ENCODE results near the gene MLXIP. TPM values are rescaled to one million over a fixed set of nuclear protein-coding genes. Genes with fewer than 3 reads are reported as not detected.

MLXIP gene
- total and polyA plus RNA-seq, 2 of the 8 experiments (the other 6 are each of a cell fraction or from before 2014, with no cell fraction given) = 5.5 to 40.5 TPM

DNA sequence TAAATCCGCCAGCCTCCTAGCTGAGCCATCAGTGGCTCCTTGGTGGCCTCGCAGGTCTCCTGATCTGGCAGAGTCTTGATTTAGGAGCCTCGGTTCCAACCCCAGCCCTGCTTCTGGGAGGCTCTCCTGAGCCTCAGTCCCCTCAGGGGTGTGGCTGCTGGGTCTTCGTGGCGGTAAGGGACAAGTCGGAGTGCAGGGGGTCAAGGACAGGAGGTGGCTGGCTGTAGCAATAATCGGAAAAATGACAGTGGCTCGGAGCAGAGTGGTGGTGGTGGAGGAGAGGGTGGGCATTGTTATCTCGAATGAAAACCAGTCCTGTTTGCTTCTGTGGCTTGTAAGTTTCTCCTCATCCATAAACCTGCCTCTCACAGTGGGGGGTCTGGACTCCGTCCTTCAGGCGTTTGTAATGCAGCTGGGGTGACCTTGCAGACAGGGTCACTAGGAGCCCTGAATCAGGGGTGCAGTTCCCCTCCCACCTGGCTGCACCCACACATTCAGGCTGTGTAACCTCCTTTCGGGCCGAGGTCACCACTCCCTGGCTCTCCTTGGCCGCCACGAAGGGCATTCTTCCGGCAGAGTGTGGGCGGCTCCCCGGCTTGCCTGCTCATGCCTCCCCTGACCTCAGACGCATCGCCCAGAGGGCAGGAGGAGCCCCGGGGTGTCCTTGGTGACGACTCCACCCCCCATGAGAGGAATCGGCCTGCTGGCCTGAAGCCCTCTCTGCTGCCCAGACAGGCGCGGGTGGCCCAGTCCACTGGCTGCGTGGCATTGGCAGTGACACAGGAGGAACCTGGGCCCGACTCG is 48.7 kb upstream of the MLXIP start:
- no peak overlapping the region for H4K91ac ChIP-seq (replicated peaks; ENCODE audit: insufficient read length, low read length)
- no peak overlapping the region for H2AK5ac ChIP-seq (ENCODE audit: low read depth, low read length)
- no peak overlapping the region; the same call in 1 of the 2 replicates for H2BK5ac ChIP-seq (ENCODE audit: low read depth, low read length)
- H2BK120ac ChIP-seq (replicated peaks; ENCODE audit: low read depth, low read length) = no peak overlapping the region
- H3K4me3 ChIP-seq (ENCODE audit: extremely low read depth in 1 of 4, insufficient read depth in 2 of 4, low read depth in 3 of 4, low read length in 4 of 4) = no peak overlapping the region
- FAIRE-seq (no peak), DNase-seq (ENCODE audit: low read depth in 1 of 2, low spot score in 2 of 2) (no peak)
- no peak overlapping the region for H3K9ac ChIP-seq (replicated peaks in 1 of 4; ENCODE audit: extremely low read depth in 1 of 4, low read depth in 3 of 4, low read length in 3 of 4)
- H3K9me3 ChIP-seq (ENCODE audit: insufficient read depth in 2 of 2, low read depth in 1 of 2, low read length in 1 of 2) = no peaks in the 10 kb centered on the region
- H2AFZ ChIP-seq (ENCODE audit: low read length) = no peak overlapping the region
- no peak overlapping the region for H3K27ac ChIP-seq (ENCODE audit: low read depth, low read length)
- H2BK20ac ChIP-seq (ENCODE audit: low read length) = no peak overlapping the region; the same call in 1 of the 2 replicates
- H3K36me3 ChIP-seq (ENCODE audit: control insufficient read depth in 2 of 4, insufficient read depth in 4 of 4, low read length in 3 of 4) = no peaks in the 10 kb centered on the region
- H4K5ac ChIP-seq (ENCODE audit: insufficient read length, low read depth, low read length) = no peak overlapping the region
- no peak overlapping the region for H3K18ac ChIP-seq (ENCODE audit: extremely low read depth, low read length)
- H3K14ac ChIP-seq (ENCODE audit: insufficient read length) = no peak overlapping the region
- 86% methylated on average over 28 of the region's 28 CpGs; no CpG with 5 or more reads in 1 of the 2 experiments for WGBS, 2 experiments (ENCODE audit: extremely low coverage in 1 of 2, insufficient coverage in 1 of 2, insufficient read length in 1 of 2, insufficient replicate concordance in 2 of 2, low coverage in 1 of 2, low lambda C conversion rate in 2 of 2, missing lambda C conversion rate in 1 of 2)
- no peak overlapping the region for H3K4me2 ChIP-seq (ENCODE audit: insufficient read depth in 1 of 2, low read depth in 2 of 2, low read length in 2 of 2)
- H3K27me3 ChIP-seq (replicated peaks in 1 of 4; ENCODE audit: control insufficient read depth in 3 of 4, extremely low read depth in 1 of 4, insufficient read depth in 3 of 4, low read length in 3 of 4) = no peaks in the 10 kb centered on the region; a peak in 1 of 7 replicates
- no peak overlapping the region; the same call in 1 of the 2 replicates for H4K8ac ChIP-seq (ENCODE audit: extremely low read depth, insufficient read depth, low read length)
- 0 out of 2 replicates have a peak, but pooled peaks cover 1% of the 10 kb centered on the region for H3K23me2 ChIP-seq (ENCODE audit: low read depth, low read length)
- peaks cover 9% of the 10 kb centered on the region for H3K79me1 ChIP-seq (ENCODE audit: low read depth, low read length)
- peaks cover 0 to 9% (median 5%) of the 10 kb centered on the region in 4 experiments; a peak in 6 of 7 replicates for H3K4me1 ChIP-seq (replicated peaks in 1 of 4; ENCODE audit: control insufficient read depth in 3 of 4, insufficient read depth in 4 of 4, low read length in 3 of 4)
- H3K23ac ChIP-seq (ENCODE audit: insufficient read length) = no peak overlapping the region
- no peak overlapping the region; the same call in 1 of the 2 replicates for H2BK12ac ChIP-seq (ENCODE audit: low read depth, low read length)
- no peak overlapping the region for H3K4ac ChIP-seq (replicated peaks; ENCODE audit: insufficient read length, low read depth, low read length)
- H3K79me2 ChIP-seq (ENCODE audit: control insufficient read depth in 1 of 2, insufficient read depth in 2 of 2, low read length in 2 of 2) = peaks cover 0 to 41% of the 10 kb centered on the region in 2 experiments; a peak in 3 of 4 replicates
- CTCF ChIA-PET (ENCODE audit: partially characterized antibody) = interaction anchor here (0.6 to 3.4 kb wide), 6 partner anchors 12 to 938 kb away, joined by 3 to 18 read pairs (median 3); no protein-coding TSS in a partner anchor
- H2BK15ac ChIP-seq (ENCODE audit: low read length) = 0 out of 2 replicates have a peak overlapping the region, but pooled peaks have one; percentile 16
- no peak overlapping the region for H3K56ac ChIP-seq (replicated peaks; ENCODE audit: insufficient read length, low read depth, low read length)
- POLR2A ChIA-PET (ENCODE audit: partially characterized antibody) = interaction anchor here (1.6 kb wide), 1 partner anchor 9 kb away, joined by 3 read pairs; the partner anchor contains the start of gene BCL7A
- H4K20me1 ChIP-seq (replicated peaks in 1 of 2; ENCODE audit: control insufficient read depth in 1 of 2, insufficient read depth in 2 of 2, low read length in 2 of 2) = peaks cover 15 to 24% of the 10 kb centered on the region in 2 experiments
- TF ChIP-seq, protein P1, sequence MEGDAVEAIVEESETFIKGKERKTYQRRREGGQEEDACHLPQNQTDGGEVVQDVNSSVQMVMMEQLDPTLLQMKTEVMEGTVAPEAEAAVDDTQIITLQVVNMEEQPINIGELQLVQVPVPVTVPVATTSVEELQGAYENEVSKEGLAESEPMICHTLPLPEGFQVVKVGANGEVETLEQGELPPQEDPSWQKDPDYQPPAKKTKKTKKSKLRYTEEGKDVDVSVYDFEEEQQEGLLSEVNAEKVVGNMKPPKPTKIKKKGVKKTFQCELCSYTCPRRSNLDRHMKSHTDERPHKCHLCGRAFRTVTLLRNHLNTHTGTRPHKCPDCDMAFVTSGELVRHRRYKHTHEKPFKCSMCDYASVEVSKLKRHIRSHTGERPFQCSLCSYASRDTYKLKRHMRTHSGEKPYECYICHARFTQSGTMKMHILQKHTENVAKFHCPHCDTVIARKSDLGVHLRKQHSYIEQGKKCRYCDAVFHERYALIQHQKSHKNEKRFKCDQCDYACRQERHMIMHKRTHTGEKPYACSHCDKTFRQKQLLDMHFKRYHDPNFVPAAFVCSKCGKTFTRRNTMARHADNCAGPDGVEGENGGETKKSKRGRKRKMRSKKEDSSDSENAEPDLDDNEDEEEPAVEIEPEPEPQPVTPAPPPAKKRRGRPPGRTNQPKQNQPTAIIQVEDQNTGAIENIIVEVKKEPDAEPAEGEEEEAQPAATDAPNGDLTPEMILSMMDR (IDR thresholded peaks at IDR 0.05; ENCODE audit: control extremely low read depth in 1 of 3, insufficient read depth in 1 of 3, low read depth in 1 of 3, low read length in 3 of 3) = no peak
- TF ChIP-seq RBBP5 (IDR thresholded peaks at IDR 0.05; ENCODE audit: borderline replicate concordance, low read depth, low read length) (no peak), SP4 (IDR thresholded peaks at IDR 0.05; ENCODE audit: low read length) (no peak)
- TF ChIP-seq, protein P2, sequence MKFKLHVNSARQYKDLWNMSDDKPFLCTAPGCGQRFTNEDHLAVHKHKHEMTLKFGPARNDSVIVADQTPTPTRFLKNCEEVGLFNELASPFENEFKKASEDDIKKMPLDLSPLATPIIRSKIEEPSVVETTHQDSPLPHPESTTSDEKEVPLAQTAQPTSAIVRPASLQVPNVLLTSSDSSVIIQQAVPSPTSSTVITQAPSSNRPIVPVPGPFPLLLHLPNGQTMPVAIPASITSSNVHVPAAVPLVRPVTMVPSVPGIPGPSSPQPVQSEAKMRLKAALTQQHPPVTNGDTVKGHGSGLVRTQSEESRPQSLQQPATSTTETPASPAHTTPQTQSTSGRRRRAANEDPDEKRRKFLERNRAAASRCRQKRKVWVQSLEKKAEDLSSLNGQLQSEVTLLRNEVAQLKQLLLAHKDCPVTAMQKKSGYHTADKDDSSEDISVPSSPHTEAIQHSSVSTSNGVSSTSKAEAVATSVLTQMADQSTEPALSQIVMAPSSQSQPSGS (IDR thresholded peaks at IDR 0.05; ENCODE audit: low read length) = no peak
- TF ChIP-seq, protein P3, sequence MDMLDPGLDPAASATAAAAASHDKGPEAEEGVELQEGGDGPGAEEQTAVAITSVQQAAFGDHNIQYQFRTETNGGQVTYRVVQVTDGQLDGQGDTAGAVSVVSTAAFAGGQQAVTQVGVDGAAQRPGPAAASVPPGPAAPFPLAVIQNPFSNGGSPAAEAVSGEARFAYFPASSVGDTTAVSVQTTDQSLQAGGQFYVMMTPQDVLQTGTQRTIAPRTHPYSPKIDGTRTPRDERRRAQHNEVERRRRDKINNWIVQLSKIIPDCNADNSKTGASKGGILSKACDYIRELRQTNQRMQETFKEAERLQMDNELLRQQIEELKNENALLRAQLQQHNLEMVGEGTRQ (IDR thresholded peaks at IDR 0.05; ENCODE audit: low read length) = no peak
